HG02798 (cell line): ENCODE results near the gene IL17RC.

Experiments
- ATAC-seq: cut with Tn5 transposase; IDR thresholded peaks from one replicate; pipeline ENCODE4 v1.9.1; 2021; ENCODE audit warnings: mild to moderate bottlenecking; ENCODE audit not compliant: unreplicated experiment, poor library complexity

Gene IL17RC

DNA sequence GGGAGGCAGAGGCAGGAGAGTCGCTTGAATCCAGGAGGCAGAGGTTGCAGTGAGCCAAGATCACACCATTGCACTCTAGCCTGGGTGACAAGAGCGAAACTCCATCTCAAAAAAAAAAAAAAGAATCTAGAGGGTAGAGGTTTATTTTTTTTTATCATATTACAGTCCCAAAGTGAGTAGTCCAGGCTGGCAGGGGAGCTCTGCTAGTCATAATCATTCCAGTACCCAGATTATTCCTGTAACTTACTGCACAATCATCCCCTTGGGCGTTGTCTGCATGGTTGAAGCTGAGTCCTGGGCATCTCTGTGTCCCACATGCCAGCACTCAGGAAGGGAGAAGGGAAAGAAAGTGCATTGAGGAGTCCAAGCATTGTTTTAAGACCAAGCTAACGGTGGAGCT, 25.3 kb downstream of the IL17RC start:
- ATAC-seq, result no peak

DNA sequence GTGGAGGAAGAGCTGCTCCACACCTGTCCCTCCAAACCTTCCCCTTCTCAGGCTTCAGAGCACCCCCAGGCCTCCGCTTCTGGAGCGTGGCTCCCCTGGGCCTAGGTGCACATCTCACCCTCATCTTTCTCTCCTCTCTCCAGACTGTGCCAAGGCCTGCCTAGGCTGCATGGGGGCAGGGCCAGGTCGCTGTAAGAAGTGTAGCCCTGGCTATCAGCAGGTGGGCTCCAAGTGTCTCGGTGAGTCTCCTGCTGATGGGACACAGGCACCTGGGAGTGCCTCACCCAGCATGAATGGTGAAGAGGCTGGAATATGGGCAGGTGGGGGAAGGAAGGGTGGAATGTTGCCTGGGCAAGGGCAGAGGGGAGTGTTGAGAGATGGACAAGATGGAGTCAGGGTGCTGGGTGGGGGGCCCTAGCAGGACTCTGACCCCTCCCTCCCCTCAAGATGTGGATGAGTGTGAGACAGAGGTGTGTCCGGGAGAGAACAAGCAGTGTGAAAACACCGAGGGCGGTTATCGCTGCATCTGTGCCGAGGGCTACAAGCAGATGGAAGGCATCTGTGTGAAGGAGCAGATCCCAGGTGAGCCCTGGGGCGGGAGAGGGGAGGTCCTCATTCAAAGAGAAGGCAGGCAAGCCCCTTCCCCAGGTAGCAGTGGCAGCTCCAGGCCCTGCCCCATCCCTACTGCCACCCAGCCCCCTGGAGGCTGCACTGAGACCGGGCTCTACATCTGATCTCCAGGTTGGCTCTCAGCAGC, 26.2 kb downstream of the IL17RC start:
- ATAC-seq, result no peak

DNA sequence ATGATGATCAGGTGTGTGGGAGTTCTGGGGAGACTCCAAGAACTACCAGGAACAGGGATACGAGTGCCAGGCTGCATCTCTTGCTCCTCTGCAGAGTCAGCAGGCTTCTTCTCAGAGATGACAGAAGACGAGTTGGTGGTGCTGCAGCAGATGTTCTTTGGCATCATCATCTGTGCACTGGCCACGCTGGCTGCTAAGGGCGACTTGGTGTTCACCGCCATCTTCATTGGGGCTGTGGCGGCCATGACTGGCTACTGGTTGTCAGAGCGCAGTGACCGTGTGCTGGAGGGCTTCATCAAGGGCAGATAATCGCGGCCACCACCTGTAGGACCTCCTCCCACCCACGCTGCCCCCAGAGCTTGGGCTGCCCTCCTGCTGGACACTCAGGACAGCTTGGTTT, 27.4 kb downstream of the IL17RC start:
- no peak for ATAC-seq

DNA sequence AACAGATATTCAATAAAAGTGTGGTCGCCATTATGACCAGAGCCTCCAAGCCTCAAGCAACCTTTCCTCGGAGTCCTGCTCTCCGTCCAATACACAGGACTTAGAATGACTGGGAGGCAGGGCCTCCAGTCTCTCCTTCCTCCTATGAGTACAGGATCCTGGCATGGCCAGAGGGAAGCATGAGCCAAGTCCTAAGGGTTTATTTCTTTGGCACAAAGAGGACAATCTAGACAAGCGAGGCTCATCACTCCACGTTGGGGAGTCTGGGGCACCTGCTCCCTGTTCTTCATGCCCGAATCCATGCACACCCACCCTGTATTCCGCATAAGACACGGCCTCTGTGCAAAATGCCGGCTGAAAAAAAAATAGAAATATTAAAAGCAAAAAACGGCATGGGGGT, 28.5 kb downstream of the IL17RC start:
- ATAC-seq, result no peak

DNA sequence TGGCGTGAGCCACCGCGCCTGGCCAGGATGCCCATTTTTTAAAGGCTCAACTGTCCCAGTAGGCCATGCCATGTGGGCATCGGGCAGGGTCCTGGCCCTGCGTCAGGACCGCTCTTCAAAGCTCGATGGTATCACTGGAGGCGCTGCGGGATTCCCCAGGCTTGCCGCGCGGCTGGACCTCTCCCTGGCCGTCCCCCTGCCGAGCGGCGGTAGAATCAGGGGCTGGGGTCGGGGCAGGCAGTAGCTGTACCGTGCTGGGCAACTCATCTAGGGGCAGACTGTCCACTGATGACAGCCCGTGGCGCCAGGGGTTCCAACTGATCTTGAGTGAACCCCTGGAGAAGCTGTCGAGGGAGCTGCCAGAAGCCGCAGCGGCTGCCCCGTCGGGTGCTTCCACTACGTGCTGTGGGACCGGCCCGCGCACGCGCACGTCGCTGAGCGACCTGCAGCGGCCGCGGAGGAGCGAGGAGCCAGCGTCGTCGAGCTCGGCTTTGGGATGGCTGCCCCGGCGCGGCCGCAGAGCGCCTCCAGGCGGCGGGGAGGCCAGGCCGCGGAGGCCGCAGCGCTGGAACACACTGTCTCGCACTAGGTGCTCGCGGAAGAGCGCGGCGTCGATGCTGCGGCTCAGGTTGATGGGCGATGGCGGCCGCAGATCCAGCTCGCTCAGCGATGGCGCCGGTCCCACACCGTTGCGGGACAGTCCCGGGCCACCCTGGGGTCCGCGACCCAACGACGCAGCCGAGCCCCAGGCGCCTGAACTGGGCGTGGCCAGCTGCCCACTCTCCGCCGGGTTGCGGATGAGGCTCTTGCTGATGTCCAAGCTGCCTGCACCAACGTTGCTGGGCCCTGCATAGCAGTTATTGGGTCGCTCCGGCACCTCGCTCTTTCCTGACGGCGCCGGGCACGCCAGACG, 29.5 kb downstream of the IL17RC start:
- peak; percentile 59 for ATAC-seq

DNA sequence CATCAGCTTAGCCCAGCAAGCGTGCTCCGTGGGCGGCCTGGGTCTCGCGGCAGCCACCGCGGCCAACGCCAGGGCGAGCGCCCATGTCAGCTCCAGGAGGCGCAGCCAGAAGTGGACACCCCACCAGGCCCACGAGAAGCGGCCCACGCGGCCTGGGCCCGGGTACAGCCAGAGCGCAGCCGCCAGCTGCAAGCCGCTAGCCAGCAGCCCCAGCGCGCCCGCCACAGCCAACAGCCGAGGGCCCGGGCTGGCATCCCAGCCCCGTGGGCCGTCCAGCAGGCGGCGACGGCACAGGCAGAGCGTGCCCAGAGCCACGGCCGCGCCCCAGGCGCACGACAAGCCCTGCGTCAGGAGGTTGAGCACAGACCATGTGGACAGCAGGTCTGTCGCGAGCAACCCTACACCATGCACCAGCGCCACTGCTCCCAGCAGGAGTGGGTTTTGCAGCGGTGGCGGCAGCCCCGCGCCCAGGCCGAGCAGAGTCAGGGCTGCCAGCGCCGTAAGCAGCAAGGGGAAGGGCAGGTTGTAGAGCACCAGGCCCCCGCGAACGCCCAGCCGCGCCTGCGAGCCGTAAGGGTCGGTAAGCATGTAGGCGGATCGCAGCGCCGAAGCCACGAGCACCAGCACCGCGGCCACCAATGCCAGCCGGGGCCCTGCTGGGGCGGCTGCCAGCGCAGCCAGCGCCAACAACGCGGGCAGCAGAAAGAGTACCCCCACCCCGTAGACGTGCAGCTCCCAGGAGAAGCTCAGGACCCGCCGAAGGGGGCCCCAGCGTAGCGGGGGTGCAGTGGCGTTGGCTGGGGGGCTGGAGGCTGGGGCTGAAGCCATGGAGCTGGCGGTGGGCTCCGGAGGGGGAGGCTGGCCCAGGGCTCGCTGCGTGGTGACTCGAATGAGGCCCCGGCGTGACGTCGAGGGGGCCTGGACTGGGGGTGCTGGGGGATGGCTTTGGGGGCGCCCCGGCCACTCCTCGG, 30.4 kb downstream of the IL17RC start:
- no peak for ATAC-seq

DNA sequence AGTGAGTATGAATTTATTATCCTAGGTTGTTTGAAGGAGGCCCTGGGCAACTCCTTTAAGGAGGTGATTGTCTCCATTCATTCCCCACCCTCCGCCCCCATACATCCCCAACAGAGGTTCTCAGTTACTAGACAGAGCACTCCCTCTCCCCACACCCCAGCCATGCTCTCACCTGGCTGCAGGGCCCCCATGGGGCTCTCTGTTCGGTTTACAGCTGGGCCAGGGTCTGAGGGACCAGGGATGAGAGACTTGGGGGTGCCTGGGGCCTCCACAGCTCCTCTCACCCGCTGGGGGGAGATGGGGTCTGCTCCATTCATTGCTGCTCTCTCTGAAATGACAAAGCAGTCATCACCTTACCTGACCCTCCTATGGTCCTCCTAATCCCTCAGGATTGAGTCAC, 31.7 kb downstream of the IL17RC start:
- ATAC-seq, result no peak

DNA sequence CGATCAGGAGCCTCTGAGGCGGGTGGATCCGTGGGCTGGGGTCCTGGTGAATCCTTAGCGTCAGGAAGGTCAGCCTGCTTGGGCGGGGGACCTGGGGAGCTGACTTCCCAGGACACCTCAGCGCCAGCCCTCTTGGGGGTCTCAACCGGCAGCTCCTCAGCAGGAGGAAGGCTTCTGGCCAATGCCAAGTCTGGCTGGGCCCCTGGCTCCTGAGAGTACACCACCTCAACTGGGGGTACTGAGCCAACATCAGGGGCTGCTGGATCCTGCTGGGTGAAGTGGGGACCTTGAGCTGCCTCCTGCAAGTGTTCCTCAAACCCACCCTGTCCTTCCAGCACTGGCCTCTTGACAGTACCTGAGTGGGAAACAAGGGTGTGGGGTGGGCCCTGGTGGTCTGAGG, 32.2 kb downstream of the IL17RC start:
- ATAC-seq, result no peak

DNA sequence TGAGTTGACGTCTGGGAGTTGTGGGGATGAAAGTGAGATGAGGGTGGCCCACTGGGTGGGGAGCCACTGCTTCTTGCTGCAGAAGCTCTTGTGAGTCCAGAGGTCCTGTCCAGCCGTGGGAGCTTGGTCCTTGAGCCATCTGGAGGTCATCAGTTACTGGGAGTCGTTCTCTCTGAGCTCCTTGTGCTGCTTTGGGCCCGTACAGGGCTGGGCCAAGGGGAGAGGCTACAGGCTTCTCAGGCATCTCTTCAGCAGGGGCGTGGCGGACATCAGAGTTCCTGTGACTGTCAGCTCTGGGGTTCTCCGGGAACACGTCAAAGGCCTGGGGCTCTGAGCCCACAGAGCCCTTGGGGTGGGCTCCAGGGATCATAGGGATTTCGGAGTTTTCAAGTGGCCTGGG, 32.7 kb downstream of the IL17RC start:
- no peak for ATAC-seq

DNA sequence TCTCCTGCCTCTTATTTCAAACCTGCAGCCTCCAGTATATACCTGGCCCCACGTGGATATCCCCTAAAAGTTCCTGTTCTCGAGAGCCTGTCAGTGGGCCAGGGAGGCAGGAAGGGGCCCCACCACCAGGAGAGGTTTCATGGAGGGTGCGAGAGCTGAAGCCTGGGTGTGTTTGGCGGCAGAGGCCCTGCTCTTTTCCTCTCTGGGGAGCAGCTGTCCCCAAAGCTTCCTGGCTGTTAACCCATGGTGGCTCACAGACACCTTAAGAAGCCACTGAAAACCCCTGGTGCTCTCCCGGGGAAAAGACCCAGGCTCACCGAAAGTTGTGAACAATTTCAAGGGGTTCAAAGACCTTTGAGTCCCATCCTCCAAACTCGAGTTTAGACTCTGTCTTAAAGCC, 34.2 kb downstream of the IL17RC start:
- no peak for ATAC-seq

DNA sequence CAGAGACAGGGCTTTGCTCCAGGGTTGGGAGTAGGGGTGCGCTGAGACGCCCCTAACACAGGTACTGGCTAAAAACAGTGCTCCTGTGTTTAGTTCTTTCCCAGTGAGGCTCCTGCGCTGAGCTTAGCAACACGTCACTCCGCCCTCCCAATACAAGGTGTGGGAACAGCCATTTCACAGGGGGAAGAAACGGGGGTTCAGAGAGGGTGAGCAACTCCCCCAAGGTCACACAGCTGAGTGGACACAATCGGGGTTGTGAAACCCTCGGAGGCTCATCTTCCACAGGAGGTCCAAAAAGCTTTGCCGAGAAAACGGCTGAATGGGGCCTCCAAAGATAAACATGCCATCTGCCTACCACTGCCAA, 34.7 kb downstream of the IL17RC start:
- ATAC-seq, result no peak

DNA sequence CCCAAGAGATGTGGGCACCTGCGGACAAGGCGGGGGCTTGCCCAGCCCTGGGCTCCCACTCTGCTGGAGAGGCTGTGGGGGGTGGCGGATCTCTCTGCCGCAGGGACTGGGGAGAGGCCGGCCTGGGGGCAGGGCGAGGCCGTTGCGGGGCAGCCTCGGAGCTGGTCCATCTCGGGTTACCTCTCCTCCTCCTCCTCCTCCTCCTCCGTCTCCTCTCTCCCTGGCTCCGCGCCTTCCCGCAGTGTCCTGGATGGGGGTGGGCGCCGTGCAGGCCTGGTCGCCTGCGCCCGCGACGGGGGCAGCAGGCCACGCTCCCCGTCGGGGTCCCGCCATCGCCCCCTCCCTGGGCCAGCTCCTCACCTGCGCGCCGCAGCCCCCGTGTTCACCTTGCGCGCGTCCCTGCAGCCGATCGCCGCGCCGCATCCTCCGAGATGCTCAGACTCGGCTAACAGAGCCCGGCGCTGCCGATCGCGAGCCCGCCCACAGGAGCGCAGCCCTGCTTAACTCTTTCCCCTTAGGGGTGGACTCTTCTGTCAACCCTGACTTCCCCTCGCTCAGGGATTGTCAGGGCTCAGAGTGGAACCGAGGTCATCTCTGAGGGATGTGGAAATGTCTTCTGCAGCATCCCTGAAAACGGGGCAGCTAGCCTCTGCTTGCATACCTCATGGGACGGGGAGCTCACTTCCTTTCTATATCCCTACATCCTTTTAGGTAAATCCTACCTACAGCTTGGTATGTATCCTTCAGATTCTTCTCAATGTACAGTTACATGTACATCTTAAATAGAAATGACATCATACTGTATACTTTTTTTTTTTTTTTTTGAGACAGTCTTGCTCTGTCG, 35.3 kb downstream of the IL17RC start, which contains the start of gene PRRT3:
Gene PRRT3, minus strand, starts transcription at position 447 of the 844 bp plus-strand sequence. CDS start 2,293 bp downstream, outside the sequence.
- peak; percentile 80 for ATAC-seq

DNA sequence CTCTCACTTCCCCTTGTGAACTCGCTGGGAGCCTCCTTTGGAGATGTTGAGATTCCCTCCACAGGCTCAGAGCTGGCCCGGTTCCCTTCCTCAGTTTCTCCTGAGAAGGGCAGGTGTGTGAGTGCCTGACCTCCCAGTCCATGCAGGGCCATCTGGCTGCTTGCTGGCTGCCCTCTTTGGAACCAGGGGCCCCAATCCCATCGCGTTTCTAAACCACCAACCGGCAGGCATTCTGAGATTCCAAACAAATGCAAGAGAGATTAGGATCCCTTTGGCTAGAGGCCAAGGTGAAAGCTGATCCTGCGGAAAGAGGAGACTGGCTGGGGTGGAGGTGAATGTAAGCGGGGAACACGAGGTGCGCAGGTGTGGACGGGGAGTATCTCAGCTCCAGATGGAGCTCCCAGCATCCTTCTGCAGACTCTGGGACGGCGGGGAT, 38.2 kb downstream of the IL17RC start:
- no peak for ATAC-seq

DNA sequence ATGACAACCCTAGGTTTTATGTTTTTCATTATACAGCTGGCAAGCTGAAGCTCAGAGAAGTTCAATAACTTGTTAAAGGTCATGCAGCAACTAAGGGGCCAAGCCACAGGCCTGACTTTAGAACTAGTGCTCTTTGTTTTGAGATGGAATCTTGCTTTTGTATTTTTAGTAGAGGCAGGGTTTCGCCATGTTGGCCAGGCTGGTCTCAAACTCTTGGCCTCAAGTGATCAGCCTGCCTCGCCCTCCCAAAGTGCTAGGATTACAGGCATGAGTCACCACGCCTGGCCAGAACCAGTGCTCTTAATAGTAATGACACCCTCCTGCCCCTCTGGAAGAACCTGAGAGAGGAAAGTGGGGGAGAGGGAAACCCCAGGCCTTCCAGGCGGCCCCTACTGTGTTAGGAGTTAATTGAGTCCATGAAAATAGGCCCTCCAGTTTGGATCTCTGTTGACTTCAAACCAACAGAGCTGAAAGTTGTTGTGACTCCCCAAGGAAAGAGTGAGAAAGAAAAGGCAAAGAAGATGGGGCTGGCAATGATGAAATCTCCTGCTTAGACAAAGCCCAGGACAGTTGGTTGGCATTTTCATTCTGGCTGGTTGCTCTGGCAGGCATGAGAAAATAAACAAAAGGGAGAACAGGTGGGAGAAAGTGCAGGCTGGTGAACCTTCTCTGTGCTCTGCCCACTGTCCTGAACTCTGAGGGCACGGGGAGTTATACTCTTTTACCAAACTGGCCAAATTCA, 38.9 kb downstream of the IL17RC start:
- no peak for ATAC-seq

DNA sequence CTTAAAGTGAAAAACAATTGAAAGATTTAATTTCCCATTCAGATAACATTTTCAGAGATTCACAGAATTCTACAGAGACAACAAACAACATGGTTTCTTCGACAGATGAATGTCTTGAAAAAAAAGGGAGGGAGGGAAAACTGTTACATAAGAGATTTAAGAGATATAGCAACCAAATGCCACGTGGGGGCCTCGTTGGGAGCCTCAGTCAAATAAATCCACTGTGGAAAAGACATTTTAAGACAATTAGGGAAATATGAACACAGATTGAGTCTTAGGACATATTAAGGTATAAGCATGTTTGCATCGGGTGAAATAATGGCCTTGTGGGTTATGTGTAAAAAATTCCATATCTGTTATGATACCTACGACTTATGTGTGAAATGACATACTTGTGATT, 40.3 kb downstream of the IL17RC start:
- no peak for ATAC-seq

DNA sequence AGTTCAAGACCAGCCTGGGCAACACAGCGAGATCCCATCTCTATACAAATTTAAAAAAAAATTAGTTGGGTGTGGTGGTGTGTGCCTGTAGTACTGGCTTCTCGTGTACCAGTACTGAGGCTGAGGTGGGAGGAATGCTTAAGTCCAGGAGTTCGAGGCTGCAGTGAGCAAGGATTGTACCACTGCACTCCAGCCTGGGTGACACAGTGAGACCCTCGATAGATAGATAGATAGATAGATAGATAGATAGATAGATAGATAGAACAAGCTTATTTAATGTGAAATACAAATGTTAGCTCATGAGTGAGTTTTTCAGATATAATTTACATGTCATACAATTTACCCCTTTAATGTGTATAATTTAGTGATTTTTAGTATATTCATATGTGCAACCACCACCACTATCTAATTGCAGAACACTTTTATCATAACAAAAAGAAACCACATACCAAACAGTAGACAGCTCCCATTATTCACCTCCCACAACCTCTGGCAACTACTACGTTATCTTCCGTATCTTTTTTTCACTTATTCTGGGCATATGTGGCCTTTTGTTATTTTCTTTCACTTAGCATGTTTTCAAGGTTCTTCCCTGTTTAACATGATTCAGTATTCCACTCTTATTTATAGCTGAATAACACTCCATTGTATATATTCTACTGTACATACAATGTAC, 48.4 kb downstream of the IL17RC start:
- ATAC-seq, result no peak

DNA sequence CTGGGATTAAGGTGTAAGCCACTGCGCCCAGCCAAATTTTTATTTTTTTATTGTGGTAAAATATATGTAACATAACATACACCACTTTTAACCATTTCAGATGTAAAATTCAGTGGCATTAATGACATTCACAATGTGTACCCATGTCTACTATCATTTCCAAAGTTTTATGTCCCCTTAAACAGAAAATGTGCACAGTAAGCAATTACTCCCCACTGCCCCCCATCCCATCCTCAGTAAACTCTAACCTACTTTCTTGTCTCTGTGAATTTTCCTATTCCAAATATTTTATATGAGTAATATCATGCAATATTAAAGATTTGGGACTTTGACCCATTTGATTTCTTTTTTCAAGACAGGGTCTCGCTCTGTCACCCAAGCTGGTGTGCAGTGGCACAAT, 49.9 kb downstream of the IL17RC start:
- no peak for ATAC-seq

DNA sequence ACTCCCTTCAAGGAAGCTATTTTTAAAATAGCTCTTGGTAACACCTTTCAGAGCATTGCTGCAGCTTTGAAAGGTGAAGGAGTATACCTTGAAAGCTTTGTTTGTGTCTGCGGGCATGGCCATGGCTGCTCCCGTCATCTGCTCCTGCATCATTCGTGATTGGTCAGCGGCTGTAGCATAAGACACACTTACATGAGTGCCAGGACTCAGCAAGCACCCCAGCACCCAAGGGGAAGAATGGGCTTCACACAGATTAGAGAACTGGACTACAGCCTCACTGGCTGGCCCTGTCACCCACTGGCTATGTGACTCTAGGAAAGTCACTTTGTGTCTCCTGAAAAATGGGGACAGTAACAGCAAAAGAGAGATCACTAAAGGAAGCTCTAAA, 52.7 kb downstream of the IL17RC start:
- no peak for ATAC-seq
